Left forelimb (tissue), 1 donor: Measurements from ENCODE around the gene CENPU.
"Not testable (repeated sequence)": the region's sequence is repeated elsewhere in the genome, so short reads cannot be mapped to it uniquely, and the experiment has no call there.

Source experiments
- DNase-seq: peaks from one replicate; pipeline ENCODE4 v3.0.0-alpha.2; 2018; ENCODE audit warnings: low spot score

CENPU gene

GRCh38 chr4:184733654-184734524 is at the start of gene CENPU:
TSS of gene CENPU (minus strand) at chr4:184734096. CDS start at chr4:184734062, 34 bp downstream.
- DNase-seq, result peak; percentile 98

- DNase-seq, result no peak
Observed at GRCh38 chr4:184782731-184783373, 49.0 kb upstream of the CENPU start.

GRCh38 chr4:184779160-184779559 is 45.3 kb upstream of the CENPU start:
- not testable (repeated sequence) for DNase-seq

- no peak for DNase-seq
Observed at GRCh38 chr4:184778325-184778724, 44.4 kb upstream of the CENPU start.

GRCh38 chr4:184776821-184777220 is 42.9 kb upstream of the CENPU start:
- no peak for DNase-seq

- DNase-seq, result no peak
Observed at GRCh38 chr4:184775854-184776555, 42.1 kb upstream of the CENPU start.

- DNase-seq, result no peak
Observed at GRCh38 chr4:184774152-184774551, 40.3 kb upstream of the CENPU start.

GRCh38 chr4:184771416-184771815 is 37.5 kb upstream of the CENPU start:
- DNase-seq, result no peak

GRCh38 chr4:184769141-184769765 is 35.4 kb upstream of the CENPU start:
- DNase-seq, result no peak

- DNase-seq, result no peak
Observed at GRCh38 chr4:184768296-184768695, 34.4 kb upstream of the CENPU start.

GRCh38 chr4:184766446-184766845 is 32.5 kb upstream of the CENPU start:
- no peak for DNase-seq

GRCh38 chr4:184765473-184766340 is 31.8 kb upstream of the CENPU start:
- no peak for DNase-seq

- no peak for DNase-seq
Observed at GRCh38 chr4:184764601-184765000, 30.7 kb upstream of the CENPU start.

- DNase-seq, result peak; percentile 84
Observed at GRCh38 chr4:184763150-184763780, 29.4 kb upstream of the CENPU start.

GRCh38 chr4:184762100-184762499 is 28.2 kb upstream of the CENPU start:
- no peak for DNase-seq

GRCh38 chr4:184760681-184761080 is 26.8 kb upstream of the CENPU start:
- no peak for DNase-seq

GRCh38 chr4:184757810-184758209 is 23.9 kb upstream of the CENPU start:
- DNase-seq, result no peak

- no peak for DNase-seq
Observed at GRCh38 chr4:184756399-184756798, 22.5 kb upstream of the CENPU start.

GRCh38 chr4:184755278-184755677 is 21.4 kb upstream of the CENPU start:
- no peak for DNase-seq

- no peak for DNase-seq
Observed at GRCh38 chr4:184752496-184753275, 18.8 kb upstream of the CENPU start.
